SK-N-SH (cell line): ENCODE results near the gene TIAL1. TPM values are rescaled to one million over a fixed set of nuclear protein-coding genes. Genes with fewer than 3 reads are reported as not detected.

Source experiments
- CTCF ChIA-PET: fragments of 300-600, 350-600 bp; formaldehyde crosslinking; extraction: SDS; loops from one replicate; lab custom pipeline; 2021; lab: Yijun Ruan, JAX
- POLR2A ChIA-PET: fragments of 350-600 bp; sonication (Branson Sonifier 250); formaldehyde crosslinking; extraction: SDS; loops from one replicate; lab custom pipeline; 2020; ENCODE audit warnings: antibody characterized with exemption, inconsistent platforms; lab: Yijun Ruan, JAX
- DNase-seq: peaks from one replicate; pipeline ENCODE4 v3.0.0; 2012
- H2AFZ ChIP-seq: fragments of 200-600 bp; sonication (generic); 2 replicates; pipeline ENCODE4 v1.8.1; 2016; ENCODE audit warnings: antibody characterized with exemption, mild to moderate bottlenecking, low read depth
- H3F3A ChIP-seq: fragments of 200-600 bp; sonication (generic); replicated peaks from 2 replicates; pipeline ENCODE3; 2016; ENCODE audit warnings: antibody characterized with exemption, mild to moderate bottlenecking; ENCODE audit not compliant: insufficient read depth
- H3K27ac ChIP-seq, 2 experiments: fragments of 200-500 bp in 1 of 2; fragments of 200-600 bp in 1 of 2; sonication (Bioruptor generic) in 1 of 2; sonication (generic), shearing (Covaris generic) in 1 of 2; 2 replicates each; pipeline versions ENCODE4 v1.5.1 to v1.6.1; 2014 to 2016; ENCODE audit warnings: low read depth in 2 of 2, inconsistent platforms in 1 of 2, low read length in 1 of 2, mild to moderate bottlenecking in 1 of 2, mixed read lengths in 1 of 2
- H3K27me3 ChIP-seq: fragments of 200-600 bp; sonication (generic), shearing (Covaris generic); 2 replicates; pipeline ENCODE4 v1.6.1; 2016; ENCODE audit warnings: mixed run types; ENCODE audit not compliant: insufficient read depth
- H3K36me3 ChIP-seq, 2 experiments: fragments of 200-500 bp in 1 of 2; fragments of 200-600 bp in 1 of 2; sonication (Bioruptor generic) in 1 of 2; sonication (generic) in 1 of 2; replicated peaks in 1 of 2; 2 replicates each; pipeline versions ENCODE3 to v1.5.1; 2014 to 2016; ENCODE audit warnings: low read length in 1 of 2, mild to moderate bottlenecking in 1 of 2; ENCODE audit not compliant: insufficient read depth in 2 of 2, control insufficient read depth in 1 of 2
- H3K4me1 ChIP-seq, 2 experiments: fragments of 200-500 bp in 1 of 2; fragments of 200-600 bp in 1 of 2; sonication (Bioruptor generic) in 1 of 2; sonication (generic), shearing (Covaris generic) in 1 of 2; 2 replicates each; pipeline versions ENCODE4 v1.5.1 to v1.6.1; 2014 to 2016; ENCODE audit warnings: low read depth in 1 of 2, low read length in 1 of 2, mixed run types in 1 of 2; ENCODE audit not compliant: insufficient read depth in 2 of 2, control insufficient read depth in 1 of 2
- H3K4me2 ChIP-seq: fragments of 200-600 bp; sonication (generic), shearing (Covaris generic); 2 replicates; pipeline ENCODE4 v1.6.1; 2017; ENCODE audit warnings: mixed run types
- H3K4me3 ChIP-seq, 2 experiments: fragments of 200-500 bp in 1 of 2; fragments of 200-600 bp in 1 of 2; sonication (Bioruptor generic) in 1 of 2; sonication (generic), shearing (Covaris generic) in 1 of 2; 2 replicates each; pipeline versions ENCODE4 v1.5.1 to v1.8.1; 2014 to 2016; ENCODE audit warnings: low read depth in 2 of 2, inconsistent platforms in 1 of 2, low read length in 1 of 2, mild to moderate bottlenecking in 1 of 2, mixed read lengths in 1 of 2, moderate library complexity in 1 of 2
- H3K79me2 ChIP-seq: fragments of 200-600 bp; sonication (generic); 2 replicates; pipeline ENCODE4 v1.8.1; 2017; ENCODE audit warnings: mild to moderate bottlenecking; ENCODE audit not compliant: insufficient read depth
- H3K9ac ChIP-seq: fragments of 200-600 bp; sonication (generic); 2 replicates; pipeline ENCODE4 v1.6.1; 2017; ENCODE audit warnings: mixed run types
- H3K9me2 ChIP-seq: fragments of 200-600 bp; sonication (generic); 2 replicates; pipeline ENCODE4 v1.6.1; 2017; ENCODE audit warnings: mixed run types
- H3K9me3 ChIP-seq: fragments of 200-600 bp; sonication (generic); 2 replicates; pipeline ENCODE4 v1.6.1; 2017; ENCODE audit warnings: mixed run types, mild to moderate bottlenecking, moderate library complexity
- H4K20me1 ChIP-seq: fragments of 200-600 bp; sonication (generic); 2 replicates; pipeline ENCODE4 v1.6.1; 2017; ENCODE audit warnings: mild to moderate bottlenecking, mixed run types; ENCODE audit not compliant: insufficient read depth
- CHD2 ChIP-seq: fragments of 150-350 bp; IDR thresholded peaks from 2 replicates; pipeline ENCODE4 v1.6.1; 2018; ENCODE audit warnings: low read length; ENCODE audit not compliant: partially characterized antibody
- FOXJ3 ChIP-seq: sonication (generic); formaldehyde crosslinking; IDR thresholded peaks from 2 replicates; pipeline ENCODE4 v1.5.1; 2020; ENCODE audit warnings: mild to moderate bottlenecking, missing genetic modification reagents
- FOXM1 ChIP-seq: IDR thresholded peaks from 2 replicates; pipeline ENCODE4 v1.4.0; 2012; ENCODE audit warnings: low read depth, mild to moderate bottlenecking
- GATA2 ChIP-seq: sonication (generic); formaldehyde crosslinking; IDR thresholded peaks from 2 replicates; pipeline ENCODE4 v1.5.0; 2020; ENCODE audit warnings: mild to moderate bottlenecking, missing genetic modification reagents
- JUND ChIP-seq: IDR thresholded peaks from 2 replicates; pipeline ENCODE4 v1.4.0; 2012
- MXI1 ChIP-seq: IDR thresholded peaks from 2 replicates; pipeline ENCODE4 v1.6.1; 2012; ENCODE audit warnings: mild to moderate bottlenecking, low read depth, low read length, improper control_type of control experiment
- PBX3 ChIP-seq: IDR thresholded peaks from 2 replicates; pipeline ENCODE4; 2012
- POLR2AphosphoS5 ChIP-seq: IDR thresholded peaks from 2 replicates; pipeline ENCODE4 v1.6.1; 2012; ENCODE audit warnings: low read depth, low read length
- RAD21 ChIP-seq: IDR thresholded peaks from 2 replicates; pipeline ENCODE4 v1.6.1; 2012; ENCODE audit warnings: mild to moderate bottlenecking, low read length
- REST ChIP-seq: IDR thresholded peaks from 2 replicates; pipeline ENCODE4 v1.6.1; 2012; ENCODE audit warnings: mild to moderate bottlenecking, low read depth, low read length, moderate library complexity
- RXRA ChIP-seq: IDR thresholded peaks from 2 replicates; pipeline ENCODE4 v1.4.0; 2012; ENCODE audit warnings: low read depth, mild to moderate bottlenecking, borderline replicate concordance
- SIN3A ChIP-seq: IDR thresholded peaks from 2 replicates; pipeline ENCODE4 v1.6.1; 2012; ENCODE audit warnings: low read depth, mild to moderate bottlenecking, low read length, moderate library complexity, borderline replicate concordance
- SMC3 ChIP-seq: IDR thresholded peaks from 2 replicates; pipeline ENCODE4 v1.6.1; 2012; ENCODE audit warnings: low read depth, low read length, improper control_type of control experiment
- YY1 ChIP-seq: IDR thresholded peaks from 2 replicates; pipeline ENCODE4 v1.4.0; 2012; ENCODE audit warnings: low read depth, mild to moderate bottlenecking
- WGBS: methylation state at CpG from one replicate; pipeline ENCODE4 v1.1.6; 2017; ENCODE audit warnings: low lambda C conversion rate; 5-methylcytosine and 5-hydroxymethylcytosine counted together
- polyA plus RNA-seq, 3 experiments: library from polyadenylated mRNA; depleted of rRNA; stranded (reverse); fragments of >200 nt; gene quantifications; 2 replicates each; pipeline ENCODE4 v1.2.3, GENCODE V29; 2012
- TF ChIP-seq, protein P1 (sequence below): fragments of 200-600 bp; sonication (generic); IDR thresholded peaks from 2 replicates; pipeline ENCODE4 v1.6.1; 2017; ENCODE audit warnings: antibody characterized with exemption, mild to moderate bottlenecking, moderate library complexity
- TF ChIP-seq, protein P2 (sequence below): IDR thresholded peaks from 2 replicates; pipeline ENCODE4 v1.4.0; 2012; ENCODE audit warnings: low read depth, borderline replicate concordance
- TF ChIP-seq, protein P3 (sequence below): fragments of 150-350 bp; IDR thresholded peaks from 2 replicates; pipeline ENCODE4 v1.6.1; 2016; ENCODE audit warnings: mild to moderate bottlenecking, low read depth, low read length

Gene TIAL1
- polyA plus RNA-seq, 1 of the 3 experiments (the other 2 are of a cell fraction): 58.0 TPM

DNA sequence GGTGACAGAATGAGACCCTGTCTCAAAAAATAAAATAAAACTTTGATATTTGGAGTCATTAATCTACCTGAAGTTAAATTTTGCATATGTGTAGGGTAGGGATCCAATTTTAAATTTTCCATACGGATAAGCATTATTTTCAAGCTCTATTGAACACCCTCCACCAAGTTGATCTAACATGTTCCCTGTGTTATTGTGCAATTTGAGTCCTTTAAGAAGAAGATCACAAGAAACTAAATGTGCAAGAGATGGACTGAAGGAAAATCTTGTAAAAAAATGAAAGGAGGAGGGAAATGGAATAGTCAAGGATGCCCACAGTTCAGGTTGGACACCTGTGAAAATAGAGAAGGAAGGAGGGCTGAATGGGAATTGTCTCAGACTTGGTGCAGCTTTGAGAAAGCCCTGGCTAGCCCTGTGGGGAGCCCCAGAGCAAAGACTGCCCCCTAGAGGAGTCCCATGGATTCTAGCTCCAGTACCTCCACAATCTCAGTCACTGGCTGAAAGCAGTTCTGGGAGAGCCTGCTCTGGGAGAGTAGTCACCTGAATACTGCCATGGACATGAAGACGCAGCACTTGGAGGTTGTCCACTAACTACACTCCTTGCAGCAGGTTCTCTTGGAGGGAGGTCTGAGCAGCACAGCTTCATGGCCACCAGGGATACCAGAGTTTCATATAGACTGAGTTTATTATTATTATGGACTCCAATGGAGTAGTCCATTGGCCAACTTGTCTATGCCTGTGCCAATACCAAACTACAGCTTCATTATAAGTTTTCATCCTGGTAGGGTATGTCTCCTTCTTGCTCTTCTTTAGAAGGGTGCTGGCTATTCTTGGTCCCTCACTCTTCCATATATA lies 5.7 kb upstream of the TIAL1 start:
- Histone ChIP-seq H3K9me3 (no peaks in the 10 kb centered on the region), H3K4me1 (peaks cover 4% of the 10 kb centered on the region in 2 experiments; a peak in 3 of 4 replicates), H3K9me2 (no peaks in the 10 kb centered on the region)
- CTCF ChIA-PET: interaction anchor here (1.1 to 2.2 kb wide), 5 partner anchors 25 to 403 kb away, joined by 3 to 8 read pairs (median 3); no protein-coding TSS in a partner anchor
- no peak for DNase-seq
- TF ChIP-seq SMC3 (peak; percentile 18; the same call in 1 of the 2 replicates), FOXJ3 (no peak), PBX3 (no peak), CHD2 (no peak), RAD21 (peak; percentile 37), MXI1 (no peak)
- TF ChIP-seq, protein P1, sequence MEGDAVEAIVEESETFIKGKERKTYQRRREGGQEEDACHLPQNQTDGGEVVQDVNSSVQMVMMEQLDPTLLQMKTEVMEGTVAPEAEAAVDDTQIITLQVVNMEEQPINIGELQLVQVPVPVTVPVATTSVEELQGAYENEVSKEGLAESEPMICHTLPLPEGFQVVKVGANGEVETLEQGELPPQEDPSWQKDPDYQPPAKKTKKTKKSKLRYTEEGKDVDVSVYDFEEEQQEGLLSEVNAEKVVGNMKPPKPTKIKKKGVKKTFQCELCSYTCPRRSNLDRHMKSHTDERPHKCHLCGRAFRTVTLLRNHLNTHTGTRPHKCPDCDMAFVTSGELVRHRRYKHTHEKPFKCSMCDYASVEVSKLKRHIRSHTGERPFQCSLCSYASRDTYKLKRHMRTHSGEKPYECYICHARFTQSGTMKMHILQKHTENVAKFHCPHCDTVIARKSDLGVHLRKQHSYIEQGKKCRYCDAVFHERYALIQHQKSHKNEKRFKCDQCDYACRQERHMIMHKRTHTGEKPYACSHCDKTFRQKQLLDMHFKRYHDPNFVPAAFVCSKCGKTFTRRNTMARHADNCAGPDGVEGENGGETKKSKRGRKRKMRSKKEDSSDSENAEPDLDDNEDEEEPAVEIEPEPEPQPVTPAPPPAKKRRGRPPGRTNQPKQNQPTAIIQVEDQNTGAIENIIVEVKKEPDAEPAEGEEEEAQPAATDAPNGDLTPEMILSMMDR: peak; percentile 47
- TF ChIP-seq, all 33 proteins: peak for 3
- WGBS: 78% methylated on average over 2 of the region's 2 CpGs
- Histone ChIP-seq H3K36me3 (no peaks in the 10 kb centered on the region), H3K4me3 (no peak overlapping the region), H3K27me3 (no peaks in the 10 kb centered on the region), H3K9ac (no peak overlapping the region), H3K79me2 (no peaks in the 10 kb centered on the region), H3F3A (peaks cover 7% of the 10 kb centered on the region), H2AFZ (no peak overlapping the region), H3K4me2 (no peak overlapping the region), H4K20me1 (no peaks in the 10 kb centered on the region), H3K27ac (no peak overlapping the region)
- POLR2A ChIA-PET: no interaction called here

DNA sequence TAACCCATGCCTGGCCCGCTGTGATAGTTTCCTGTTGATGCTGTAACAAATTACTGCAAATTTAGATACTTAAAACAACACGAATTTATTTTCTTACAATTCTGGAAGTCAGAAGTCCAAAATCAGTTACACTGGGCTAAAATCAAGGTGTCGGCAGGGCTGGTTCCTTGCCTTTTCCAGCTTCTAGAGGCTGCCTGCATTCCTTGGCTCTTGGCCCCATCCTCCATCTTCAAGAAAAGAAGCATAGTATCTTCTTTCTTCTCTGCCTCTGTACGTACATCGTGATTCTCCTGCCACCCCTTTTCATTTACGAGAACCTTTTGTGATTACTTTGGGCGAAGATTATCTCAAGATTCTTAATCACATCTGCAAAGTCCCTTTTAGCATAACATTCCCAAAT lies 1.6 kb upstream of the TIAL1 start:
- H3K9ac ChIP-seq: no peak overlapping the region
- TF ChIP-seq JUND: no peak
- TF ChIP-seq CHD2: no peak
- TF ChIP-seq FOXJ3: no peak
- no peak for TF ChIP-seq RAD21
- TF ChIP-seq FOXM1: no peak
- TF ChIP-seq YY1: no peak
- no peak for TF ChIP-seq SMC3
- TF ChIP-seq, protein P2, sequence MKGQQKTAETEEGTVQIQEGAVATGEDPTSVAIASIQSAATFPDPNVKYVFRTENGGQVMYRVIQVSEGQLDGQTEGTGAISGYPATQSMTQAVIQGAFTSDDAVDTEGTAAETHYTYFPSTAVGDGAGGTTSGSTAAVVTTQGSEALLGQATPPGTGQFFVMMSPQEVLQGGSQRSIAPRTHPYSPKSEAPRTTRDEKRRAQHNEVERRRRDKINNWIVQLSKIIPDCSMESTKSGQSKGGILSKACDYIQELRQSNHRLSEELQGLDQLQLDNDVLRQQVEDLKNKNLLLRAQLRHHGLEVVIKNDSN: no peak
- TF ChIP-seq RXRA: no peak
- TF ChIP-seq SIN3A: no peak
- no peak for TF ChIP-seq MXI1
- no peak for TF ChIP-seq GATA2 (CRISPR knock-in tag)
- TF ChIP-seq, protein P3, sequence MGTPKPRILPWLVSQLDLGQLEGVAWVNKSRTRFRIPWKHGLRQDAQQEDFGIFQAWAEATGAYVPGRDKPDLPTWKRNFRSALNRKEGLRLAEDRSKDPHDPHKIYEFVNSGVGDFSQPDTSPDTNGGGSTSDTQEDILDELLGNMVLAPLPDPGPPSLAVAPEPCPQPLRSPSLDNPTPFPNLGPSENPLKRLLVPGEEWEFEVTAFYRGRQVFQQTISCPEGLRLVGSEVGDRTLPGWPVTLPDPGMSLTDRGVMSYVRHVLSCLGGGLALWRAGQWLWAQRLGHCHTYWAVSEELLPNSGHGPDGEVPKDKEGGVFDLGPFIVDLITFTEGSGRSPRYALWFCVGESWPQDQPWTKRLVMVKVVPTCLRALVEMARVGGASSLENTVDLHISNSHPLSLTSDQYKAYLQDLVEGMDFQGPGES: no peak
- no peak for TF ChIP-seq REST
- no peak for TF ChIP-seq POLR2AphosphoS5

More for the DNA sequence above, 1.6 kb upstream of the TIAL1 start:
- Histone ChIP-seq H4K20me1 (peaks cover 21% of the 10 kb centered on the region), H3K4me1 (peaks cover 19 to 26% of the 10 kb centered on the region in 2 experiments), H3K27me3 (no peaks in the 10 kb centered on the region), H3K9me2 (no peaks in the 10 kb centered on the region), H3K4me2 (no peak overlapping the region), H3F3A (peaks cover 20% of the 10 kb centered on the region), H3K36me3 (peaks cover 12 to 18% of the 10 kb centered on the region in 2 experiments), H3K27ac (no peak overlapping the region), H3K4me3 (no peak overlapping the region), H2AFZ (no peak overlapping the region), H3K79me2 (peaks cover 29% of the 10 kb centered on the region), H3K9me3 (no peaks in the 10 kb centered on the region)
- CTCF ChIA-PET: interaction anchor here (0.9 to 1.8 kb wide), 4 partner anchors 10 to 399 kb away, joined by 3 to 9 read pairs (median 4); partner anchors contain the start of gene GRK5
- WGBS: 96% methylated on average over 7 of the region's 7 CpGs
- DNase-seq: no peak
- POLR2A ChIA-PET: no interaction called here
